LNCAP (cell line): ENCODE data around the gene MGAT1.

Source experiments
- CTCF ChIP-seq: fragments of 450-650 bp; IDR thresholded peaks from 2 replicates; pipeline ENCODE4 v1.5.1; 2017; ENCODE audit warnings: mild to moderate bottlenecking

MGAT1 gene

GRCh38 chr5:180802325-180803180 is at the start of gene MGAT1:
Gene MGAT1, minus strand, starts transcription at chr5:180802806. Its CDS starts 9,835 bp downstream, at chr5:180792971.
- TF ChIP-seq CTCF: no peak

- no peak for TF ChIP-seq CTCF
Measured at GRCh38 chr5:180850434-180851078, 48.0 kb upstream of the MGAT1 start.

GRCh38 chr5:180849827-180850226 is 47.2 kb upstream of the MGAT1 start:
- TF ChIP-seq CTCF: no peak

- no peak for TF ChIP-seq CTCF
Measured at GRCh38 chr5:180848878-180849277, 46.3 kb upstream of the MGAT1 start.

GRCh38 chr5:180848265-180848664 is 45.7 kb upstream of the MGAT1 start:
- TF ChIP-seq CTCF: no peak

GRCh38 chr5:180847026-180847425 is 44.4 kb upstream of the MGAT1 start:
- TF ChIP-seq CTCF: no peak

- TF ChIP-seq CTCF: no peak
Measured at GRCh38 chr5:180844858-180845257, 42.3 kb upstream of the MGAT1 start.
